ENCODE results near the gene RAB3GAP1. TPM values are rescaled to one million over a fixed set of nuclear protein-coding genes. Genes with fewer than 3 reads are reported as not detected.

The RAB3GAP1 gene
- total RNA-seq, 1 experiment from 2014 or later = 32.0 TPM

GRCh38 chr2:135174810-135175093 is 122.7 kb downstream of the RAB3GAP1 start:
- H3K4me2 ChIP-seq (ENCODE audit: insufficient read depth, insufficient read length, low read length) = no peak overlapping the region
- no peak overlapping the region for H4K91ac ChIP-seq (ENCODE audit: insufficient read length, low read depth, low read length)
- H3K23ac ChIP-seq (ENCODE audit: insufficient read length, low read depth, low read length) = no peak overlapping the region
- no peak overlapping the region for H3K9ac ChIP-seq (ENCODE audit: extremely low read depth, insufficient read length, low read length)
- peaks cover 40 to 47% (median 43%) of the 10 kb centered on the region in 3 experiments for H3K36me3 Mint-ChIP-seq (ENCODE audit: insufficient read depth in 1 of 3, low read depth in 3 of 3)
- H4K20me1 ChIP-seq (ENCODE audit: control insufficient read depth, insufficient read depth, insufficient read length) = no peaks in the 10 kb centered on the region
- H2BK5ac ChIP-seq (ENCODE audit: insufficient read length, low read length) = no peak overlapping the region
- H4K5ac ChIP-seq (ENCODE audit: insufficient read length, low read depth, low read length) = no peak overlapping the region
- H3K27ac ChIP-seq (ENCODE audit: insufficient read length, low read depth, low read length) = no peak overlapping the region
- peaks cover 9 to 19% of the 10 kb centered on the region in 2 experiments for H3K9me3 Mint-ChIP-seq
- no peak for TF ChIP-seq CTCF (conservative IDR thresholded peaks at IDR 0.05)
- no peak overlapping the region for H2AK5ac ChIP-seq (ENCODE audit: insufficient read length, low read length)
- no peak overlapping the region for H2BK20ac ChIP-seq (ENCODE audit: low read depth, low read length, poor library complexity, severe bottlenecking)
- H3K79me2 ChIP-seq (ENCODE audit: insufficient read depth, low read length) = no peaks in the 10 kb centered on the region
- H3K9me3 ChIP-seq (ENCODE audit: control insufficient read depth, low read depth, low read length) = no peaks in the 10 kb centered on the region
- H3K79me1 ChIP-seq (ENCODE audit: insufficient read depth, low read depth, low read length, poor library complexity, severe bottlenecking) = no peaks in the 10 kb centered on the region
- no peak overlapping the region for H2BK15ac ChIP-seq (ENCODE audit: low read depth, low read length)
- H4K8ac ChIP-seq (replicated peaks; ENCODE audit: insufficient read length, low read depth, low read length) = no peak overlapping the region
- no peaks in the 10 kb centered on the region for H3K4me1 Mint-ChIP-seq
- no peak overlapping the region for H3K56ac ChIP-seq (ENCODE audit: insufficient read length, low read depth, low read length)
- H3K4ac ChIP-seq (ENCODE audit: low read depth, low read length) = no peak overlapping the region
- no peak overlapping the region for H2AFZ ChIP-seq (ENCODE audit: low read length)
- no peaks in the 10 kb centered on the region for H3K4me1 ChIP-seq (ENCODE audit: insufficient read depth, low read length)
- WGBS (ENCODE audit: extremely low coverage, insufficient read length, low lambda C conversion rate) = no CpG with 5 or more reads among the region's 6 CpGs
- H3K23me2 ChIP-seq (ENCODE audit: insufficient read length, low read depth, low read length, poor library complexity, severe bottlenecking) = no peaks in the 10 kb centered on the region
- H2BK120ac ChIP-seq (ENCODE audit: low read depth, low read length, poor library complexity, severe bottlenecking) = no peak overlapping the region
- no peak overlapping the region for H3T11ph ChIP-seq (ENCODE audit: low read length)
- H3K18ac ChIP-seq (ENCODE audit: insufficient read length, low read depth, low read length) = no peak overlapping the region
- no peak overlapping the region for H2BK12ac ChIP-seq (ENCODE audit: insufficient read length, low read depth, low read length)
- H3K27ac Mint-ChIP-seq = peak overlapping the region in 1 of 3 experiments; percentile 53; a peak in 2 of 7 replicates
- no peak overlapping the region for H3K4me3 Mint-ChIP-seq
- no peak for DNase-seq
- H3K14ac ChIP-seq (ENCODE audit: insufficient read depth, low read length) = no peak overlapping the region
- no peaks in the 10 kb centered on the region for H3K27me3 ChIP-seq (ENCODE audit: insufficient read depth, low read length)
- H3K27me3 Mint-ChIP-seq (ENCODE audit: low read depth) = no peaks in the 10 kb centered on the region

Measured in H9 (cell line).